H7 (cell line): ENCODE data around the gene ZNFX1. TPM values are rescaled to one million over a fixed set of nuclear protein-coding genes. Genes with fewer than 3 reads are reported as not detected.

Source experiments
- DNase-seq: peaks from one replicate; pipeline ENCODE4 v3.0.0; 2012
- H3K27me3 ChIP-seq: 2 replicates; pipeline ENCODE4 v1.6.0; 2011; ENCODE audit warnings: mild to moderate bottlenecking, low read length; ENCODE audit not compliant: control insufficient read depth, insufficient read depth
- H3K36me3 ChIP-seq: replicated peaks from 2 replicates; pipeline ENCODE4 v1.5.1; 2011; ENCODE audit warnings: low read length; ENCODE audit not compliant: control insufficient read depth, insufficient read depth
- H3K4me3 ChIP-seq: 2 replicates; pipeline ENCODE4 v1.5.1; 2011; ENCODE audit warnings: low read depth, mild to moderate bottlenecking, control low read depth, low read length, moderate library complexity; ENCODE audit not compliant: insufficient read depth
- total RNA-seq: library from RNA; depleted of rRNA; stranded (reverse); fragments of >200 nt; shearing (Covaris generic); gene quantifications from 2 replicates; pipeline ENCODE4 v1.2.3, GENCODE V29; 2014

Gene ZNFX1
- total RNA-seq, 1 experiment from 2014 or later: 8.5 TPM

- Histone ChIP-seq H3K4me3 (peak overlapping the region; percentile 87), H3K27me3 (no peaks in the 10 kb centered on the region), H3K36me3 (peaks cover 57% of the 10 kb centered on the region)
- no peak for DNase-seq
Observed at GRCh38 chr20:49278818-49279676, 1.2 kb upstream of the ZNFX1 start.

GRCh38 chr20:49277786-49278035, 146 bp downstream of the ZNFX1 start:
- H3K27me3 ChIP-seq: no peaks in the 10 kb centered on the region
- H3K4me3 ChIP-seq: peak overlapping the region; percentile 87
- peaks cover 44% of the 10 kb centered on the region for H3K36me3 ChIP-seq
- DNase-seq: no peak

GRCh38 chr20:49276961-49277785, 684 bp downstream of the ZNFX1 start:
- DNase-seq: peak; percentile 74
- Histone ChIP-seq H3K4me3 (peak overlapping the region; percentile 87), H3K27me3 (no peaks in the 10 kb centered on the region), H3K36me3 (peaks cover 41% of the 10 kb centered on the region)

- peaks cover 36% of the 10 kb centered on the region for H3K36me3 ChIP-seq
- H3K27me3 ChIP-seq: no peaks in the 10 kb centered on the region
- no peak overlapping the region for H3K4me3 ChIP-seq
- DNase-seq: no peak
Observed at GRCh38 chr20:49276161-49276960, 1.5 kb downstream of the ZNFX1 start.

- Histone ChIP-seq H3K4me3 (no peak overlapping the region), H3K27me3 (no peaks in the 10 kb centered on the region), H3K36me3 (peaks cover 35% of the 10 kb centered on the region)
- DNase-seq: no peak
Observed at GRCh38 chr20:49275636-49276035, 2.2 kb downstream of the ZNFX1 start.

- no peak for DNase-seq
- H3K27me3 ChIP-seq: no peaks in the 10 kb centered on the region
- H3K36me3 ChIP-seq: peaks cover 32% of the 10 kb centered on the region
- no peak overlapping the region for H3K4me3 ChIP-seq
Observed at GRCh38 chr20:49275216-49275615, 2.6 kb downstream of the ZNFX1 start.

GRCh38 chr20:49273696-49274277, 4.1 kb downstream of the ZNFX1 start:
- Histone ChIP-seq H3K27me3 (no peaks in the 10 kb centered on the region), H3K4me3 (no peak overlapping the region), H3K36me3 (peaks cover 21% of the 10 kb centered on the region)
- no peak for DNase-seq

GRCh38 chr20:49272654-49273053, 5.2 kb downstream of the ZNFX1 start:
- H3K36me3 ChIP-seq: peaks cover 21% of the 10 kb centered on the region
- no peaks in the 10 kb centered on the region for H3K27me3 ChIP-seq
- no peak for DNase-seq
- H3K4me3 ChIP-seq: no peak overlapping the region

- no peak for DNase-seq
- Histone ChIP-seq H3K36me3 (peaks cover 21% of the 10 kb centered on the region), H3K4me3 (no peak overlapping the region), H3K27me3 (no peaks in the 10 kb centered on the region)
Observed at GRCh38 chr20:49270736-49271135, 7.1 kb downstream of the ZNFX1 start.

GRCh38 chr20:49270177-49270576, 7.7 kb downstream of the ZNFX1 start:
- Histone ChIP-seq H3K36me3 (peaks cover 16% of the 10 kb centered on the region), H3K27me3 (no peaks in the 10 kb centered on the region), H3K4me3 (no peak overlapping the region)
- no peak for DNase-seq

GRCh38 chr20:49268600-49269365, 9.1 kb downstream of the ZNFX1 start:
- DNase-seq: no peak
- H3K4me3 ChIP-seq: no peak overlapping the region
- peaks cover 21% of the 10 kb centered on the region for H3K36me3 ChIP-seq
- no peaks in the 10 kb centered on the region for H3K27me3 ChIP-seq

- no peak for DNase-seq
- H3K4me3 ChIP-seq: no peak overlapping the region
- H3K27me3 ChIP-seq: no peaks in the 10 kb centered on the region
- H3K36me3 ChIP-seq: peaks cover 27% of the 10 kb centered on the region
Observed at GRCh38 chr20:49267327-49267726, 10.5 kb downstream of the ZNFX1 start.

- H3K27me3 ChIP-seq: no peaks in the 10 kb centered on the region
- H3K36me3 ChIP-seq: peaks cover 19% of the 10 kb centered on the region
- H3K4me3 ChIP-seq: no peak overlapping the region
- no peak for DNase-seq
Observed at GRCh38 chr20:49262444-49262843, 15.4 kb downstream of the ZNFX1 start.

GRCh38 chr20:49261173-49261572, 16.7 kb downstream of the ZNFX1 start:
- DNase-seq: no peak
- no peak overlapping the region for H3K4me3 ChIP-seq
- peaks cover 25% of the 10 kb centered on the region for H3K36me3 ChIP-seq
- no peaks in the 10 kb centered on the region for H3K27me3 ChIP-seq
